DND-41 (cell line): Measurements from ENCODE around the gene ZHX3.

Source experiments
- CTCF ChIP-seq: IDR thresholded peaks from 2 replicates; pipeline ENCODE4 v1.5.1; 2012; ENCODE audit warnings: borderline replicate concordance, low read length, moderate library complexity, mild to moderate bottlenecking; ENCODE audit not compliant: poor library complexity, severe bottlenecking; ENCODE audit errors: extremely low read depth
- EZH2 ChIP-seq: IDR thresholded peaks from 3 replicates; pipeline ENCODE4 v1.6.1; 2012; ENCODE audit warnings: borderline replicate concordance, low read depth, mild to moderate bottlenecking, moderate library complexity, low read length, inconsistent platforms; ENCODE audit not compliant: severe bottlenecking

GRCh38 chr20:41327178-41327577, 9.6 kb upstream of the ZHX3 start:
- TF ChIP-seq EZH2 (no peak), CTCF (no peak)
